ENCODE data around the gene OR8H2.
"Not testable (repeated sequence)": the region's sequence is repeated elsewhere in the genome, so short reads cannot be mapped to it uniquely, and the experiment has no call there.

The OR8H2 gene

GRCh38 chr11:56103210-56103737 lies at the start of gene OR8H2:
Gene OR8H2, plus strand, starts transcription at chr11:56103687. Its CDS starts 1,356 bp downstream, at chr11:56105043.
- no peak for DNase-seq

- DNase-seq, result not testable (repeated sequence)
Measured at GRCh38 chr11:56056366-56056765, 47.1 kb upstream of the OR8H2 start.

- DNase-seq, result not testable (repeated sequence)
Measured at GRCh38 chr11:56057661-56058237, 45.7 kb upstream of the OR8H2 start.

- DNase-seq, result not testable (repeated sequence)
Measured at GRCh38 chr11:56058260-56058780, 45.2 kb upstream of the OR8H2 start.

GRCh38 chr11:56066980-56067379 lies 36.5 kb upstream of the OR8H2 start:
- no peak for DNase-seq

GRCh38 chr11:56089697-56090096 lies 13.8 kb upstream of the OR8H2 start:
- DNase-seq, result no peak

- DNase-seq, result no peak
Measured at GRCh38 chr11:56093008-56093407, 10.5 kb upstream of the OR8H2 start, which contains the start of gene OR8I2. Gene OR8I2, plus strand, starts transcription at chr11:56093308. Its CDS starts 0 bp downstream, at chr11:56093308.

- no peak for DNase-seq
Measured at GRCh38 chr11:56122073-56122472, 18.6 kb downstream of the OR8H2 start, which contains the start of gene OR8H3. Gene OR8H3, plus strand, starts transcription at chr11:56122373. Its CDS starts 0 bp downstream, at chr11:56122373.

GRCh38 chr11:56140151-56140661 lies 36.7 kb downstream of the OR8H2 start, which contains the start of gene OR8J3:
Gene OR8J3, minus strand, starts transcription at chr11:56140201. Its CDS starts 2,483 bp downstream, at chr11:56137718.
- DNase-seq, result no peak

GRCh38 chr11:56143681-56144080 lies 40.2 kb downstream of the OR8H2 start:
- DNase-seq, result not testable (repeated sequence)

- DNase-seq, result no peak
Measured at GRCh38 chr11:56151376-56151775, 47.9 kb downstream of the OR8H2 start.

GRCh38 chr11:56152333-56152732 lies 48.8 kb downstream of the OR8H2 start:
- DNase-seq, result no peak
